GM23248 (cell line): ENCODE measurements around the gene CTRB2. TPM values are rescaled to one million over a fixed set of nuclear protein-coding genes. Genes with fewer than 3 reads are reported as not detected.

Experiments used
- DNase-seq: peaks from one replicate; pipeline ENCODE4 v3.0.0-alpha.2; 2015
- H2AFZ ChIP-seq: fragments of 200-600 bp; sonication (generic); 2 replicates; pipeline ENCODE4 v1.6.1; 2016; ENCODE audit warnings: antibody characterized with exemption
- H3F3A ChIP-seq: fragments of 200-600 bp; sonication (generic); 2 replicates; pipeline ENCODE4 v1.6.1; 2016; ENCODE audit warnings: mild to moderate bottlenecking, antibody characterized with exemption, mixed run types; ENCODE audit not compliant: insufficient read depth
- H3K27ac ChIP-seq: fragments of 200-600 bp; sonication (generic); 2 replicates; pipeline ENCODE4 v1.5.1; 2016; ENCODE audit warnings: mild to moderate bottlenecking
- H3K27me3 ChIP-seq: fragments of 200-600 bp; sonication (generic); replicated peaks from 2 replicates; pipeline ENCODE4 v1.6.1; 2016; ENCODE audit warnings: mild to moderate bottlenecking; ENCODE audit not compliant: insufficient read depth
- H3K36me3 ChIP-seq: fragments of 200-600 bp; sonication (generic); 2 replicates; pipeline ENCODE4 v1.6.1; 2016; ENCODE audit warnings: low read depth, mild to moderate bottlenecking
- H3K4me1 ChIP-seq: fragments of 200-600 bp; sonication (generic); 2 replicates; pipeline ENCODE4 v1.6.1; 2016; ENCODE audit warnings: mild to moderate bottlenecking; ENCODE audit not compliant: insufficient read depth
- H3K4me2 ChIP-seq: fragments of 200-600 bp; sonication (generic); one replicate; pipeline ENCODE4 v1.6.1; 2016; ENCODE audit warnings: mild to moderate bottlenecking; ENCODE audit not compliant: unreplicated experiment
- H3K4me3 ChIP-seq: fragments of 200-600 bp; sonication (generic); 2 replicates; pipeline ENCODE4 v1.5.1; 2016; ENCODE audit warnings: mild to moderate bottlenecking
- H3K79me2 ChIP-seq: fragments of 200-600 bp; sonication (generic); 2 replicates; pipeline ENCODE4 v1.6.1; 2016; ENCODE audit warnings: mild to moderate bottlenecking; ENCODE audit not compliant: insufficient read depth
- H3K9ac ChIP-seq: fragments of 200-600 bp; sonication (generic); 2 replicates; pipeline ENCODE4 v1.6.1; 2016; ENCODE audit warnings: mild to moderate bottlenecking
- H3K9me2 ChIP-seq: fragments of 200-600 bp; sonication (generic); 2 replicates; pipeline ENCODE4 v1.6.1; 2016; ENCODE audit warnings: mixed run types, mild to moderate bottlenecking, moderate library complexity; ENCODE audit not compliant: insufficient read depth
- H3K9me3 ChIP-seq: fragments of 200-600 bp; sonication (generic); one replicate; pipeline ENCODE4 v1.6.1; 2017; ENCODE audit warnings: low read depth
- H4K20me1 ChIP-seq: fragments of 200-600 bp; sonication (generic); 2 replicates; pipeline ENCODE4 v1.6.0; 2016; ENCODE audit not compliant: insufficient read depth
- EZH2 ChIP-seq: fragments of 200-600 bp; sonication (generic); IDR thresholded peaks from 2 replicates; pipeline ENCODE4 v1.6.1; 2018; ENCODE audit warnings: antibody characterized with exemption, mild to moderate bottlenecking; ENCODE audit not compliant: insufficient read depth, poor library complexity, severe bottlenecking
- EZH2phosphoT487 ChIP-seq: fragments of 200-600 bp; sonication (generic); IDR thresholded peaks from 2 replicates; pipeline ENCODE4 v1.6.1; 2018; ENCODE audit warnings: antibody characterized with exemption, moderate library complexity, mild to moderate bottlenecking, low read depth; ENCODE audit not compliant: insufficient read depth
- WGBS, 2 experiments: methylation state at CpG; one replicate each; pipeline ENCODE4 v1.1.6; 2015 to 2017; ENCODE audit warnings: low lambda C conversion rate in 2 of 2, low coverage in 1 of 2; ENCODE audit errors: missing lambda C conversion rate in 2 of 2; 5-methylcytosine and 5-hydroxymethylcytosine counted together
- in situ Hi-C: fragments of 300-500 bp; cut with MboI; formaldehyde crosslinking; loops from 2 replicates; pipeline ENCODE4 v1.15.0; 2020
- polyA plus RNA-seq: library from polyadenylated mRNA; unstranded; fragments of >200 nt; fragmentation: Nextera tagmentation; extraction: Ambion mirVana; gene quantifications from 2 replicates; pipeline ENCODE4 v1.2.1, GENCODE V29; 2016
- total RNA-seq: library from RNA; depleted of rRNA; stranded (reverse); fragments of >200 nt; shearing (Covaris generic); gene quantifications from 2 replicates; pipeline ENCODE4 v1.2.3, GENCODE V29; 2014

The CTRB2 gene
- total and polyA plus RNA-seq, 2 experiments from 2014 or later: not detected

DNA sequence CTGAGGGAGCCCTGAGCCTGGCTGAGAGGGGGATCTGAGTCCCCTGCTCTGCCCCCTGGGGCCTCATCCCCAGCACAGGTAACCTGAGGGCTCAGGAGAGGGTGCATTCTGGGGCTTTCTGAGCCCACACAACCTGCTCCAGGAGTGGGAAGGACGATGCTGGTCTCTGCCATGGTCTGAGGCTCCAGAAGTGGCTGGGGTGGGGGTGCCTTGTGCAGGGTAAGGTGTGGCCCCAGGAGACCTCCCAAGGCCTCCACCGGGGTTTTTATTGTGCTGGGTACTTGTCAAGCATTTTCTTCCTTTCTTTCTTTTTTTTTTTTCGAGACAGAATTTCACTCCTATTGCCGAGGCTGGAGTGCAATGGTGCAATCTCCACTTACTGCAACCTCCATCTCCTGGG, 12.1 kb upstream of the CTRB2 start:
- TF ChIP-seq EZH2 (no peak), EZH2phosphoT487 (no peak)
- WGBS, 2 experiments: 70 to 89% methylated on average over 4 of the region's 4 CpGs
- no peak overlapping the region for H3K27ac ChIP-seq
- no peaks in the 10 kb centered on the region for H3K27me3 ChIP-seq
- H3K4me3 ChIP-seq: no peak overlapping the region
- no peaks in the 10 kb centered on the region for H3K9me2 ChIP-seq
- H3K4me2 ChIP-seq: no peak overlapping the region
- H3K9me3 ChIP-seq: no peaks in the 10 kb centered on the region
- in situ Hi-C loops: loop anchor here (10.0 to 25.0 kb wide), 3 partner anchors 186 to 543 kb away; partner anchors contain the start of gene ADAT1
- H3K4me1 ChIP-seq: no peaks in the 10 kb centered on the region
- no peak overlapping the region for H2AFZ ChIP-seq
- H3F3A ChIP-seq: no peaks in the 10 kb centered on the region
- no peaks in the 10 kb centered on the region for H4K20me1 ChIP-seq
- no peaks in the 10 kb centered on the region for H3K36me3 ChIP-seq
- no peak overlapping the region for H3K9ac ChIP-seq
- H3K79me2 ChIP-seq: no peaks in the 10 kb centered on the region
- no peak for DNase-seq

DNA sequence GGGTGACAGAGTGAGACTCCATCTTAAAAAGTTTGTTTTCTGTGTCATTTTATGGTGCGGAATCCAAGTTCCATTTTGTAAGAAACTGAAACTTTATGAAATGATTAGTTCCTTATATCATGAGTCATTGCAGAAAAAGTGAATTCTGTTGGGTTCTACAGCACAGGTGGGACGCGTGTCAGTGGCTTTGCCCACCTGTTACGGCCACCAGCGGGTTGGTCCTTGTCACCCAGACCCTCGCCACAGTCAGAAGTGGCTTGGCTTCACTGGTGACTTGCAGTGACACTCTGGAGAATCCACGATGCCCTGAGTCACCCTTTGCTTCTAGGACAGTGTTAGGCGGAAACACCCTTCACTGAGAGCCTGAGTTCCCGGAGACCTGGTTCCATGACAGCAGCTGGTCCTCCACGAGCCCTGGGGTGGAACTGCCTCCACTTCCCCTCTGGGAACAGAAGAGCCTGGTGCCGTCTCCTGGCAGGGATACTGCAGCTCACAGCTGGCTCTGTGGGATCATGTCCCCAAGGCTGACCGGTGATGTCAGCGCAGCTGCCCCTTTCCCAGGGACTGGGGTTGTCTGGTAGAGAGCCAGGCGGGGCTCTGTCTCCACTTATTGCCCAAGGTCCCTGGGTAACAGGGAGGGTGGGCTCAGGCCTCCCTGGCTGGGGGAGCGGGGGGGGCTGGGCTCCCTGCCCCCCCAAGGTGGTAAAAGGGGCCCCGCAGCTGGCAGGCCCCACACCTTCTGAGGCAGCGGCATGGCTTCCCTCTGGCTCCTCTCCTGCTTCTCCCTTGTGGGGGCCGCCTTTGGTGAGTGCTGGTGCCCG, 11.5 kb upstream of the CTRB2 start, which contains the start of gene CTRB1:
CTRB1 (plus strand) TSS at position 733 of the 821 bp plus-strand sequence; CDS start at position 753, 20 bp downstream.
- H4K20me1 ChIP-seq: no peaks in the 10 kb centered on the region
- H3K4me1 ChIP-seq: no peaks in the 10 kb centered on the region
- H2AFZ ChIP-seq: no peak within 1 kb of the TSS
- no peak within 1 kb of the TSS for H3K4me2 ChIP-seq
- no peaks in the 10 kb centered on the region for H3K27me3 ChIP-seq
- H3K4me3 ChIP-seq: no peak within 1 kb of the TSS
- H3K36me3 ChIP-seq: no peaks in the 10 kb centered on the region
- TF ChIP-seq EZH2 (no peak), EZH2phosphoT487 (no peak)
- H3K9me3 ChIP-seq: no peaks in the 10 kb centered on the region
- H3F3A ChIP-seq: no peaks in the 10 kb centered on the region
- in situ Hi-C loops: loop anchor here (10.0 to 25.0 kb wide), 3 partner anchors 186 to 544 kb away; partner anchors contain the start of gene ADAT1
- H3K9ac ChIP-seq: no peak within 1 kb of the TSS
- no peaks in the 10 kb centered on the region for H3K9me2 ChIP-seq
- WGBS, 2 experiments: 74 to 77% methylated on average over 17 to 19 of the region's 19 CpGs
- no peak for DNase-seq
- no peaks in the 10 kb centered on the region for H3K79me2 ChIP-seq
- H3K27ac ChIP-seq: no peak within 1 kb of the TSS

DNA sequence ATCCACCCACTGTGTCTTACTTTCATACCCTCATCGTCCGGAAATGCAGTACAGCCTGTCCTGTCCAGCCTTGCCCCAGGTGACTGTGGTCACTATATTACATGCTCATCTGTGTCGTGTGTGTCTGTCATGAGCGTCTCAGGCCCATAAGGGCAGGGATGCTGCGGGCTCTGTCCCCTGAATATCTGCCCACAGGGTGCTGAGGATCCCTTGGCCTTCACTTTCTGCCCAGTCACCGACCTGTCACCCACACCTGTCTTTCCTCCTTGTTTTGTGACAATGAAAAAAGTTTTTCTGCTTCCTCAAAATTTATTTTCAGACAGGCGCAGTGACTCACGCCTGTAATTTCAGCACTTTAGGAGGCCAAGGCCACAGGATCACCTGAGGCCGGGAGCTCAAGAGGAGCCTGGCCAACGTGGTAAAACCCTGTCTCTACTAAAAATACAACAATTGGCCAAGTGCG, 10.5 kb upstream of the CTRB2 start:
- in situ Hi-C loops: loop anchor here (10.0 to 25.0 kb wide), 3 partner anchors 187 to 545 kb away; partner anchors contain the start of gene ADAT1
- DNase-seq: no peak
- H3K9ac ChIP-seq: no peak overlapping the region

DNA sequence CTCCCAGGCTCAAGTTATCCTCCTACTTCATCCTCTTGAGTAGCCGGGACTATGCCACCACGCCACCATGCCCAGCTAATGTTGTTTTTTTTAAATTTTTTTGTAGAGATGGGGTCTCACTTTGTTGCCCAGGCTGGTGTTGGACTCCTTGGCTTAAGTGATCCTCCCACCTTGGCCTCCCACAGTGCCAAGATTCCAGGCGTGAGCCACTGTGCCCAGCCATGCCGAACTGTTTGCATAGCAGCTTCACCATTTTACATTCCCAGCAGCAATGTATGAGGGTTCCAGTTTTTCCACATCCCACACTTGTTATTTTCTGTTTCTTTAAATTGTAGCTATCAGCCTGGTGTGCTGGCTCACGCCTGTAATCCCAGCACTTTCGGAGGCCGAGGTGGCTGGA, 9.6 kb upstream of the CTRB2 start:
- H3K36me3 ChIP-seq: no peaks in the 10 kb centered on the region
- 74 to 76% methylated on average over 7 of the region's 7 CpGs for WGBS, 2 experiments
- no peak overlapping the region for H3K4me3 ChIP-seq
- H3K9me3 ChIP-seq: no peaks in the 10 kb centered on the region
- H3K4me2 ChIP-seq: no peak overlapping the region
- no peak overlapping the region for H3K27ac ChIP-seq
- H3K27me3 ChIP-seq: no peaks in the 10 kb centered on the region
- in situ Hi-C loops: loop anchor here (10.0 to 25.0 kb wide), 3 partner anchors 188 to 546 kb away; partner anchors contain the start of gene ADAT1
- H3F3A ChIP-seq: no peaks in the 10 kb centered on the region
- H3K79me2 ChIP-seq: no peaks in the 10 kb centered on the region
- TF ChIP-seq EZH2 (no peak), EZH2phosphoT487 (no peak)
- no peak for DNase-seq
- no peaks in the 10 kb centered on the region for H4K20me1 ChIP-seq
- H3K4me1 ChIP-seq: no peaks in the 10 kb centered on the region
- no peaks in the 10 kb centered on the region for H3K9me2 ChIP-seq
- H3K9ac ChIP-seq: no peak overlapping the region
- H2AFZ ChIP-seq: no peak overlapping the region

More for the DNA sequence above, 10.5 kb upstream of the CTRB2 start:
- no peaks in the 10 kb centered on the region for H3K27me3 ChIP-seq
- H2AFZ ChIP-seq: no peak overlapping the region
- H3K4me3 ChIP-seq: no peak overlapping the region
- no peaks in the 10 kb centered on the region for H3K9me3 ChIP-seq
- H3K36me3 ChIP-seq: no peaks in the 10 kb centered on the region
- H3K4me1 ChIP-seq: no peaks in the 10 kb centered on the region
- H3F3A ChIP-seq: no peaks in the 10 kb centered on the region
- H3K79me2 ChIP-seq: no peaks in the 10 kb centered on the region
- no peak overlapping the region for H3K27ac ChIP-seq
- H3K4me2 ChIP-seq: no peak overlapping the region
- 84 to 85% methylated on average over 11 of the region's 11 CpGs for WGBS, 2 experiments
- H3K9me2 ChIP-seq: no peaks in the 10 kb centered on the region
- no peaks in the 10 kb centered on the region for H4K20me1 ChIP-seq
- TF ChIP-seq EZH2 (no peak), EZH2phosphoT487 (no peak)
